Ascending aorta (tissue), 2 donors: ENCODE results near the gene DENND5A. TPM values are rescaled to one million over a fixed set of nuclear protein-coding genes. Genes with fewer than 3 reads are reported as not detected.
A peak's percentile ranks its signal among the peaks of the same experiment; 100 is the strongest.
"Not testable (repeated sequence)": the region's sequence is repeated elsewhere in the genome, so short reads cannot be mapped to it uniquely, and the experiment has no call there.

Experiments used
- DNase-seq, 2 donors: peaks; one replicate each; pipeline ENCODE4 v3.0.0-alpha.2; 2019; ENCODE audit warnings: low spot score in 2 of 2
- H3K27ac ChIP-seq, 2 donors: fragments of 200-600 bp; sonication (generic); one replicate each; pipeline ENCODE4 v1.5.1; 2016 to 2017; ENCODE audit warnings: mild to moderate bottlenecking in 1 of 2
- H3K27me3 ChIP-seq: fragments of 200-600 bp; sonication (generic); one replicate; pipeline ENCODE4 v1.5.1; 2017
- H3K36me3 ChIP-seq, 2 donors: fragments of 200-600 bp; sonication (generic); one replicate each; pipeline ENCODE4 v1.5.1; 2016
- H3K4me1 ChIP-seq, 2 donors: fragments of 200-600 bp; sonication (generic); one replicate each; pipeline ENCODE4 v1.5.1; 2016 to 2017; ENCODE audit warnings: mild to moderate bottlenecking in 1 of 2
- H3K4me3 ChIP-seq, 2 donors: fragments of 200-600 bp; sonication (generic); one replicate each; pipeline ENCODE4 v1.5.1; 2016 to 2017; ENCODE audit warnings: mild to moderate bottlenecking in 1 of 2
- H3K9me3 ChIP-seq, 2 donors: fragments of 200-600 bp; sonication (generic); one replicate each; pipeline ENCODE4 v1.5.1; 2016
- CTCF ChIP-seq, 3 experiments: fragments of 200-600 bp in 2 of 3; fragments of 450-650 bp in 1 of 3; sonication (generic) in 2 of 3; IDR thresholded peaks; one replicate each; pipeline ENCODE4 v1.5.1; 2016 to 2019; ENCODE audit warnings: antibody characterized with exemption in 3 of 3, mild to moderate bottlenecking in 1 of 3, moderate library complexity in 1 of 3
- intact Hi-C: fragments of 100-400 bp; cut with DNase I; formaldehyde crosslinking; loops from one replicate; pipeline ENCODE4 v1.15.1; 2023
- total RNA-seq: library from RNA; depleted of rRNA; stranded (reverse); fragments of >200 nt; gene quantifications from one replicate; pipeline ENCODE4 v1.1.0, GENCODE V29; 2016

Gene DENND5A
- total RNA-seq, 1 donor from 2014 or later, result 111 TPM

- no peak for TF ChIP-seq CTCF (IDR thresholded peaks at IDR 0.05)
- H3K4me1 ChIP-seq, result peaks cover 0 to 23% of the 10 kb centered on the region in 2 donors
- intact Hi-C loops, result loop anchor here (2.0 kb wide), 1 partner anchor 121 kb away; the partner anchor contains the start of gene IPO7
- no peaks in the 10 kb centered on the region for H3K36me3 ChIP-seq
- H3K9me3 ChIP-seq, result no peaks in the 10 kb centered on the region
- no peak for DNase-seq
- no peaks in the 10 kb centered on the region for H3K27me3 ChIP-seq
- peak overlapping the region; percentile 96 to 97 for H3K27ac ChIP-seq
- peak overlapping the region; percentile 85 to 91 for H3K4me3 ChIP-seq
Observed at GRCh38 chr11:9263840-9264315, 1.3 kb downstream of the DENND5A start.

DNA sequence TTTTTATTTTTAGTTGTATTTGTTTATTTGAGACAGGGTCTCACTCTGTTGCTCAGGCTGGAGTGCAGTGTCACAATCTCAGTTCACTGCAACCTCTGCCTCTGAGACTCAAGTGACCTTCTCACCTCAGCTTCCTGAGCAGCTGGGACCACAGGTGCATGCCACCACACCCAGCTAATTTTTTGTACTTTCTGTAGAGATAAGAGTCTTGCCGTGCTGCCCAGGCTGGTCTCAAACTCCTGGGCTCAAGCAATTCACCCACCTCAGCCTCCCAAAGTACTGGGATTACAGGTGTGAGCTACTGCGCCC lies 4.4 kb downstream of the DENND5A start:
- H3K9me3 ChIP-seq, H3K27me3 ChIP-seq, H3K27ac ChIP-seq, H3K4me3 ChIP-seq, intact Hi-C loops, H3K36me3 ChIP-seq: not testable (repeated sequence)
- peak in 1 of 2 donors; percentile 22 for DNase-seq
- H3K4me1 ChIP-seq, result peaks cover 0 to 23% of the 10 kb centered on the region in 2 donors

- intact Hi-C loops, result no loop called here
- peaks cover 0 to 23% of the 10 kb centered on the region in 2 donors for H3K4me1 ChIP-seq
- TF ChIP-seq CTCF (IDR thresholded peaks at IDR 0.05), result no peak
- H3K36me3 ChIP-seq, result peaks cover 3 to 6% of the 10 kb centered on the region in 2 donors
- H3K27ac ChIP-seq, result no peak overlapping the region
- no peaks in the 10 kb centered on the region for H3K27me3 ChIP-seq
- no peaks in the 10 kb centered on the region for H3K9me3 ChIP-seq
- peak in 1 of 2 donors; percentile 16 for DNase-seq
- no peak overlapping the region for H3K4me3 ChIP-seq
Observed at GRCh38 chr11:9259981-9260837, 4.9 kb downstream of the DENND5A start.

- H3K27me3 ChIP-seq, H3K27ac ChIP-seq, H3K4me3 ChIP-seq, intact Hi-C loops, H3K9me3 ChIP-seq, DNase-seq: not testable (repeated sequence)
- Histone ChIP-seq H3K4me1 (peaks cover 0 to 26% of the 10 kb centered on the region in 2 donors), H3K36me3 (peaks cover 5 to 14% of the 10 kb centered on the region in 2 donors)
Observed at GRCh38 chr11:9258279-9258678, 6.9 kb downstream of the DENND5A start.

DNA sequence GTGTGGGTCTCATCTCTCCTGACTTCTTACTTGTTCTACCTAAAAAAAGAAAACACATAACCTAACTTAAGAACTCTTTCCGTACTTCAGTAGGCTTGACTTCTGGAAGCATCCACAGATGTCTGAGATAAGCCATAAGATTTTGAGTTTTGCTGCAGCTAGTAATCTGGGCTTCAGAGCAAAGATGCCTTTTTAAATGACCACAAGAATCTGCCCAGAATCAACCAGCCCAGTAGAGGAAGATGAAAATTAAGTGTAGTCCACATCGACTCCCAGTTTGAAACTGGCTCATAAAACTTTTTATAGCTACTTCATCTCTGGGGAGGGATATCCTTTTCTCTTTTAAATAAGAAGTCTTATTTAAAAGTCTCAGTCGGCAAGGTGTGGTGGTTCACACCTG lies 10.7 kb downstream of the DENND5A start:
- intact Hi-C loops, result no loop called here
- no peak for DNase-seq

DNA sequence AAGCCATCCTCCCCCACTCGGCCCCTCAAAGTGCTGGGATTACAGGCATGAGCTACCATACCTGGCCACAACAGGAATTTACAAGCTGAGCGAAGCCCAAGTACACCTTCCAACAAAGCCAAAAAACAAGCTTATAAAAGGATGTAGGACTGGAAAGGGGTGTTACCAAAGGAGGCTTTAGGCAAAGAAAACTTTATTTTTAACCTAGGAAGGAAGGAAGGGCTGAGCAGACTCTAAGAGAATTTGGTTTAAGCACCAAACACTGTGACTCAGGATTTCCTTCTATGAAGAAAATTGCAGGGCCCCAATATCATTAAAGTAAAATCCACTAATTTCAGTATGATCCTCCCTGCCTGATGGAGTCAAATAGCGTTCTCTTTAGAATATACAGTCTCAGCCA lies 12.1 kb downstream of the DENND5A start:
- no peak overlapping the region for H3K4me3 ChIP-seq
- H3K27ac ChIP-seq, result peak overlapping the region; percentile 19 to 61
- no peaks in the 10 kb centered on the region for H3K27me3 ChIP-seq
- intact Hi-C loops, result no loop called here
- peaks cover 5 to 14% of the 10 kb centered on the region in 2 donors for H3K36me3 ChIP-seq
- DNase-seq, result no peak
- H3K4me1 ChIP-seq, result peaks cover 0 to 20% of the 10 kb centered on the region in 2 donors
- no peaks in the 10 kb centered on the region for H3K9me3 ChIP-seq
- TF ChIP-seq CTCF (IDR thresholded peaks at IDR 0.05), result no peak

More for the DNA sequence above, 10.7 kb downstream of the DENND5A start:
- H3K4me1 ChIP-seq, result peaks cover 0 to 20% of the 10 kb centered on the region in 2 donors
- peaks cover 5 to 14% of the 10 kb centered on the region in 2 donors for H3K36me3 ChIP-seq
- TF ChIP-seq CTCF (IDR thresholded peaks at IDR 0.05), result no peak
- H3K9me3 ChIP-seq, result no peaks in the 10 kb centered on the region
- H3K4me3 ChIP-seq, result no peak overlapping the region
- no peaks in the 10 kb centered on the region for H3K27me3 ChIP-seq
- no peak overlapping the region for H3K27ac ChIP-seq
